DOHH2 (cell line): ENCODE measurements around the gene NKAP.

Experiments used
- EZH2phosphoT487 ChIP-seq: fragments of 200-600 bp; sonication (generic); IDR thresholded peaks from 2 replicates; pipeline ENCODE4 v1.6.1; 2017; ENCODE audit warnings: borderline replicate concordance, mild to moderate bottlenecking, antibody characterized with exemption, low read length, moderate library complexity, mixed read lengths
- TF ChIP-seq, protein P1 (sequence below): fragments of 200-600 bp; sonication (generic); IDR thresholded peaks from one replicate; pipeline ENCODE4 v1.5.1; 2014; ENCODE audit warnings: antibody characterized with exemption, mild to moderate bottlenecking, low read depth, low read length; ENCODE audit not compliant: poor library complexity, severe bottlenecking

DNA sequence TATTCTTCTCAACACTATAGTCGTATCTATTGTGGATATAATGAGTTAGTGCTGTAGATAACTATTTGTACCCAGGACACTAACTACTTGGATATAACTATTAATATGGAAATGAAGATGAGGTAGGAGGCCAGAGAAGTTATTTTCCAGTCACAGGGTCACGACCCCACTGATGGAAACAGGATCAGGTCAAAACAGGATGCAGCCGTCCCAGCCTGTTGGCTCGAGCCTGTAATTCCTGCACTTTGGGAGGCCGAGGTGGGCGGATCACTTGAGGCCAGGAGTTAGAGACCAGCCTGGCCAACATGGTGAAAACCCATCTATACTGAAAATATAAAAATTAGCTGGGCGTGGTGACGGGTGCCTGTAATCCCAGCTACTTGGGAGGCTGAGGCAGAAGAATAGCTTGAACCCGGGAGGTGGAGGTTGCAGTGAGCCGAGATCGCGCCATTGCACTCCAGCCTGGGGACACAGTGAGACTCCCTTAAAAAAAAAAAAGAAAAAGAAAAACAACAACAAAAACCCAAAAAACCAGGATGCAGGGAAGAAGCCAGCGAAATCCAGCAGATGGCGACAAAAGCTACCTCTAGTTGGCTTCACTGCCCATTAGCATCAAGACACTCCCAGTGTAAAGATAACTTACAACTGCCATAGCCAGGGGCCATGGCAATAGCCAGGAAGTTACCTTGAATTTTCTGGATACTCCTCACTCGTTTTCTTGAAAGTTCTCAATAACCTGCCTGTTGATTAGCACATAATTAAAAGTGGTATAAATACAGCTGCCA, 37.9 kb upstream of the NKAP start:
- TF ChIP-seq, protein P1, sequence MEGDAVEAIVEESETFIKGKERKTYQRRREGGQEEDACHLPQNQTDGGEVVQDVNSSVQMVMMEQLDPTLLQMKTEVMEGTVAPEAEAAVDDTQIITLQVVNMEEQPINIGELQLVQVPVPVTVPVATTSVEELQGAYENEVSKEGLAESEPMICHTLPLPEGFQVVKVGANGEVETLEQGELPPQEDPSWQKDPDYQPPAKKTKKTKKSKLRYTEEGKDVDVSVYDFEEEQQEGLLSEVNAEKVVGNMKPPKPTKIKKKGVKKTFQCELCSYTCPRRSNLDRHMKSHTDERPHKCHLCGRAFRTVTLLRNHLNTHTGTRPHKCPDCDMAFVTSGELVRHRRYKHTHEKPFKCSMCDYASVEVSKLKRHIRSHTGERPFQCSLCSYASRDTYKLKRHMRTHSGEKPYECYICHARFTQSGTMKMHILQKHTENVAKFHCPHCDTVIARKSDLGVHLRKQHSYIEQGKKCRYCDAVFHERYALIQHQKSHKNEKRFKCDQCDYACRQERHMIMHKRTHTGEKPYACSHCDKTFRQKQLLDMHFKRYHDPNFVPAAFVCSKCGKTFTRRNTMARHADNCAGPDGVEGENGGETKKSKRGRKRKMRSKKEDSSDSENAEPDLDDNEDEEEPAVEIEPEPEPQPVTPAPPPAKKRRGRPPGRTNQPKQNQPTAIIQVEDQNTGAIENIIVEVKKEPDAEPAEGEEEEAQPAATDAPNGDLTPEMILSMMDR, result peak; percentile 56
- TF ChIP-seq EZH2phosphoT487, result no peak
